HL-60 (cell line): ENCODE results near the gene DIS3L.

Source experiments
- CTCF ChIP-seq: IDR thresholded peaks from one replicate; pipeline ENCODE4 v1.5.1; 2011; ENCODE audit warnings: low read length, control low read depth, inconsistent platforms; ENCODE audit not compliant: insufficient read depth
- POLR2AphosphoS5 ChIP-seq: IDR thresholded peaks from 2 replicates; pipeline ENCODE4 v1.6.1; 2012; ENCODE audit warnings: low read depth
- TF ChIP-seq, protein P1 (sequence below): IDR thresholded peaks from 2 replicates; pipeline ENCODE4 v1.6.1; 2012; ENCODE audit warnings: low read depth; ENCODE audit not compliant: insufficient replicate concordance

DNA sequence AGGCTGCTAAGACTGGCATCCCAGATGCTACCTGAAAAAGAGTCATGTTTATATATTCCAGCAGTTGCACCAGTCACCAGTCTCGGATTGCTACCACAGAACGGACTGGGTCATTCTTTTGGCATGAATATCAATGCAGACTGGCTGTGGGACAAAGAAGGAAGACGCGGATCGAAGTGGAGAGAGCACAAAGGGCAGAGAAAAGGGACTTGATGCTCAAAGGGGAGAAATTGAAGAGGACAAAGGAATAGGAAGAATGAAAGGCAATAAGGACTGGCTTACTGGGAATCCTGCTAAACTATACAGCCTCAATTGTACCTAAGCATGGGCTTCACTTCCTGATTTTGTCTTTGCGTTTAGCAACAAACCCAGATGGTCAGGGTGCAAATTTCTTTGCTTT is 15.3 kb upstream of the DIS3L start:
- no peak for TF ChIP-seq CTCF
- TF ChIP-seq POLR2AphosphoS5 = no peak
- TF ChIP-seq, protein P1, sequence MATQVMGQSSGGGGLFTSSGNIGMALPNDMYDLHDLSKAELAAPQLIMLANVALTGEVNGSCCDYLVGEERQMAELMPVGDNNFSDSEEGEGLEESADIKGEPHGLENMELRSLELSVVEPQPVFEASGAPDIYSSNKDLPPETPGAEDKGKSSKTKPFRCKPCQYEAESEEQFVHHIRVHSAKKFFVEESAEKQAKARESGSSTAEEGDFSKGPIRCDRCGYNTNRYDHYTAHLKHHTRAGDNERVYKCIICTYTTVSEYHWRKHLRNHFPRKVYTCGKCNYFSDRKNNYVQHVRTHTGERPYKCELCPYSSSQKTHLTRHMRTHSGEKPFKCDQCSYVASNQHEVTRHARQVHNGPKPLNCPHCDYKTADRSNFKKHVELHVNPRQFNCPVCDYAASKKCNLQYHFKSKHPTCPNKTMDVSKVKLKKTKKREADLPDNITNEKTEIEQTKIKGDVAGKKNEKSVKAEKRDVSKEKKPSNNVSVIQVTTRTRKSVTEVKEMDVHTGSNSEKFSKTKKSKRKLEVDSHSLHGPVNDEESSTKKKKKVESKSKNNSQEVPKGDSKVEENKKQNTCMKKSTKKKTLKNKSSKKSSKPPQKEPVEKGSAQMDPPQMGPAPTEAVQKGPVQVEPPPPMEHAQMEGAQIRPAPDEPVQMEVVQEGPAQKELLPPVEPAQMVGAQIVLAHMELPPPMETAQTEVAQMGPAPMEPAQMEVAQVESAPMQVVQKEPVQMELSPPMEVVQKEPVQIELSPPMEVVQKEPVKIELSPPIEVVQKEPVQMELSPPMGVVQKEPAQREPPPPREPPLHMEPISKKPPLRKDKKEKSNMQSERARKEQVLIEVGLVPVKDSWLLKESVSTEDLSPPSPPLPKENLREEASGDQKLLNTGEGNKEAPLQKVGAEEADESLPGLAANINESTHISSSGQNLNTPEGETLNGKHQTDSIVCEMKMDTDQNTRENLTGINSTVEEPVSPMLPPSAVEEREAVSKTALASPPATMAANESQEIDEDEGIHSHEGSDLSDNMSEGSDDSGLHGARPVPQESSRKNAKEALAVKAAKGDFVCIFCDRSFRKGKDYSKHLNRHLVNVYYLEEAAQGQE = no peak
